ENCODE results near the gene TFAP2A.

The TFAP2A gene

GRCh38 chr6:10411971-10412460 lies 2.9 kb downstream of the TFAP2A start:
- H3K4me3 Mint-ChIP-seq: peak overlapping the region; percentile 84
- peaks cover 20% of the 10 kb centered on the region for H3K9me3 Mint-ChIP-seq
- peaks cover 7% of the 10 kb centered on the region for H3K36me3 Mint-ChIP-seq (ENCODE audit: low read depth)
- DNase-seq: peak; percentile 60
- H3K4me1 Mint-ChIP-seq (ENCODE audit: low read depth): peaks cover 39% of the 10 kb centered on the region
- peak overlapping the region; percentile 57 for H3K27ac Mint-ChIP-seq
- H3K27me3 Mint-ChIP-seq: peaks cover 94% of the 10 kb centered on the region

GRCh38 chr6:10411131-10411970 lies 3.5 kb downstream of the TFAP2A start:
- peak overlapping the region; percentile 84 for H3K4me3 Mint-ChIP-seq
- peaks cover 20% of the 10 kb centered on the region for H3K9me3 Mint-ChIP-seq
- no peak for DNase-seq
- H3K36me3 Mint-ChIP-seq (ENCODE audit: low read depth): peaks cover 7% of the 10 kb centered on the region
- peaks cover 38% of the 10 kb centered on the region for H3K4me1 Mint-ChIP-seq (ENCODE audit: low read depth)
- peak overlapping the region; percentile 65 for H3K27ac Mint-ChIP-seq
- H3K27me3 Mint-ChIP-seq: peaks cover 94% of the 10 kb centered on the region

GRCh38 chr6:10410207-10411050 lies 4.4 kb downstream of the TFAP2A start:
- H3K9me3 Mint-ChIP-seq: peaks cover 24% of the 10 kb centered on the region
- peaks cover 7% of the 10 kb centered on the region for H3K36me3 Mint-ChIP-seq (ENCODE audit: low read depth)

DNA sequence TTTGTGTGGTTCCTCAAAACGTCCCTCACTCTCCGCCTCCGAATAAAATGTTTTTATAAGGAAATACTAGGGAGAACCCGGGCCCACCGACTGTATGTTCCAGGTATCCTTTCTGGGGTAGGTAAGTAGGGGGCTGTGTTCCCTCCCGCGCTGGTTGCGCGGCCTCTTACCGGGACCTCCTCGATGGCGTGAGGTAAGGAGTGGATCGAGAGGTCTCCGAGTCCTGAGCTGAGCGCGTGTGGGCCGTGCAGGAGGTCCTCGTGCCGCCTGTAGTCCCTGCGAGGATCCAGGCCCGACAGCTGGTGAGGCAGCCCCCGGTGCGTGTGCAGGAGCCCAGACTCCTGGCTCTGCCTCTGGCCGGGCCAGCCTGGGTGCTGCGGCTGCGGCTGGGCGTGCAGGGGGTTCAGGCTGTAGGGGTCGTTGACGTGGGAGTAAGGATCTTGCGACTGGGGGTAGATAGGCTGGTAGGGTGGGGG lies 5.1 kb downstream of the TFAP2A start:
- Mint-ChIP-seq H3K9me3 (peaks cover 30% of the 10 kb centered on the region), H3K4me3 (no peak overlapping the region), H3K27me3 (peaks cover 92% of the 10 kb centered on the region), H3K27ac (peak overlapping the region; percentile 40), H3K36me3 (ENCODE audit: low read depth) (peaks cover 7% of the 10 kb centered on the region), H3K4me1 (ENCODE audit: low read depth) (peaks cover 37% of the 10 kb centered on the region)
- DNase-seq: no peak

More at GRCh38 chr6:10410207-10411050, 4.4 kb downstream of the TFAP2A start:
- peaks cover 94% of the 10 kb centered on the region for H3K27me3 Mint-ChIP-seq
- peak overlapping the region; percentile 48 for H3K4me3 Mint-ChIP-seq
- H3K27ac Mint-ChIP-seq: peak overlapping the region; percentile 22
- H3K4me1 Mint-ChIP-seq (ENCODE audit: low read depth): peaks cover 38% of the 10 kb centered on the region
- no peak for DNase-seq

DNA sequence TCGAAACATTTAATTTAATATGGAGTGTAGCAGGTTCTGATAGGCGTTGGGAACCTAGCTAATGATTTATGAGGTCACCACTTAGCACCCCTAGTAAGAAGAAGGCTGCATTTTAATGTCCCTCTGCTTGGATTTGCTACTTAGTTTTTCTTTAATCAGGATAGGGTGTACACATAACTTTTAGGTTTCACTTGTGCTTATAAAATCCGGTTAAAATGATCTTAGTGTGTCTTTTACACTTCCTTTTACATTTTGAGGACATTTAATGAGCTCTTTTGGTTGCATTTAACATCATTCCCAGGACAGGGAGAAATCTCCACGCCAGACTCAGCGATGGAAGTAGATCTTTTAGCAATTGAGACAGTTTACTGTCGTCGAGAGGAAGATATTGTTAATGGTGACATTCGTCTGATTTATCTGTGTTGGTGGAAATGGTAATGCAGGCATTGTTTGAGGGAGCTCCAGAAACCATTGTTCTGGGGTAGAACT lies 5.6 kb downstream of the TFAP2A start:
- no peak overlapping the region for H3K4me3 Mint-ChIP-seq

GRCh38 chr6:10408457-10408856 lies 6.4 kb downstream of the TFAP2A start:
- H3K4me3 Mint-ChIP-seq: no peak overlapping the region
- peaks cover 32% of the 10 kb centered on the region for H3K4me1 Mint-ChIP-seq (ENCODE audit: low read depth)
- H3K27ac Mint-ChIP-seq: no peak overlapping the region
- peaks cover 79% of the 10 kb centered on the region for H3K27me3 Mint-ChIP-seq
- H3K36me3 Mint-ChIP-seq (ENCODE audit: low read depth): peaks cover 9% of the 10 kb centered on the region
- no peak for DNase-seq
- H3K9me3 Mint-ChIP-seq: peaks cover 30% of the 10 kb centered on the region

More for the DNA sequence above, 5.6 kb downstream of the TFAP2A start:
- Mint-ChIP-seq H3K4me1 (ENCODE audit: low read depth) (peaks cover 35% of the 10 kb centered on the region), H3K27ac (no peak overlapping the region), H3K9me3 (peaks cover 30% of the 10 kb centered on the region), H3K36me3 (ENCODE audit: low read depth) (peaks cover 9% of the 10 kb centered on the region), H3K27me3 (peaks cover 87% of the 10 kb centered on the region)
- DNase-seq: no peak

- H3K27me3 Mint-ChIP-seq: peaks cover 81% of the 10 kb centered on the region
- DNase-seq: no peak
- no peak overlapping the region for H3K4me3 Mint-ChIP-seq
- no peak overlapping the region for H3K27ac Mint-ChIP-seq
- H3K4me1 Mint-ChIP-seq (ENCODE audit: low read depth): peaks cover 29% of the 10 kb centered on the region
- peaks cover 9% of the 10 kb centered on the region for H3K36me3 Mint-ChIP-seq (ENCODE audit: low read depth)
- H3K9me3 Mint-ChIP-seq: peaks cover 31% of the 10 kb centered on the region
These were observed 7.2 kb downstream of the TFAP2A start for GRCh38 chr6:10407674-10408054.

- Mint-ChIP-seq H3K4me3 (no peak overlapping the region), H3K27me3 (peaks cover 84% of the 10 kb centered on the region), H3K4me1 (ENCODE audit: low read depth) (peaks cover 29% of the 10 kb centered on the region), H3K9me3 (peaks cover 33% of the 10 kb centered on the region), H3K27ac (no peak overlapping the region), H3K36me3 (ENCODE audit: low read depth) (peaks cover 9% of the 10 kb centered on the region)
- no peak for DNase-seq
These were observed 7.7 kb downstream of the TFAP2A start for GRCh38 chr6:10407018-10407673.

DNA sequence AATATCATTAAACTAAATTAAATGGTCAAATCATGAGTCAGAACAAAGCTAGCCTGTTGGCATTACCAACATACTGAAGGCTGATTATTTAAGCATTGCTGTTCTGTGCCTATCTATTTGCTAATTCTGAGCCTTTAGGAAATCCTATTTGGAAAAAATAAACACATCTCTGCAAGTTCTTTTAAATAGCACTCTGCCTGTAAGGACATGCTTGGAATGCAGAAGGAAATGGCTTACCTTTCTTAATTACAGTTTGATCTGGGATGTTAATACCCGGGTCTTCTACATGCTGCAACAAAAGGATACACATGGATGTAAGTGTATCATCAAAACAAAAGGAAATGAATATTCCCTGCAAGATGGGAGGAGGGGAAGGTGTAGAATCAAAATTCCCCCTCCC lies 8.3 kb downstream of the TFAP2A start:
- Mint-ChIP-seq H3K27ac (no peak overlapping the region), H3K4me3 (no peak overlapping the region), H3K4me1 (ENCODE audit: low read depth) (peaks cover 23% of the 10 kb centered on the region), H3K9me3 (peaks cover 33% of the 10 kb centered on the region), H3K27me3 (peaks cover 84% of the 10 kb centered on the region), H3K36me3 (ENCODE audit: low read depth) (peaks cover 7% of the 10 kb centered on the region)
- DNase-seq: no peak

DNA sequence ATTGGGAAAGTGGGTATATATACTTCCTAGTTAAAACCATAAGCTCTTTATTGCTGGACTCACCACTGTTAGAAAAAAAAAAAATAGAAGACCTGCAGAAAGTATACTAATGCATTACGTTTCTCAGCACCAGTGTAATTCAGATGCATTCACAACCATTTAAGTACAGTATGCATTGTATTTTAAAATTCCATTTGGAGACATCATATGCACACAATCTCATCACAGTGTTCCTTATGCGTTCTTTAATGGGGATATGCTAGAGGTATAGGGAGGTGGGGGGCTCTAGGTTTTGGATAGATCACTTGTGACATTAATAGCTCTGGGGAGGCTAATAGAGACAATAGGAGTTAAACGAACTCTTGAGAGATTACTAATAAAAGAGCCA lies 9.4 kb downstream of the TFAP2A start:
- Mint-ChIP-seq H3K9me3 (peaks cover 30% of the 10 kb centered on the region), H3K36me3 (ENCODE audit: low read depth) (peaks cover 7% of the 10 kb centered on the region), H3K4me1 (ENCODE audit: low read depth) (peaks cover 14% of the 10 kb centered on the region), H3K4me3 (peak overlapping the region; percentile 72), H3K27me3 (peaks cover 83% of the 10 kb centered on the region), H3K27ac (no peak overlapping the region)
- DNase-seq: no peak

DNA sequence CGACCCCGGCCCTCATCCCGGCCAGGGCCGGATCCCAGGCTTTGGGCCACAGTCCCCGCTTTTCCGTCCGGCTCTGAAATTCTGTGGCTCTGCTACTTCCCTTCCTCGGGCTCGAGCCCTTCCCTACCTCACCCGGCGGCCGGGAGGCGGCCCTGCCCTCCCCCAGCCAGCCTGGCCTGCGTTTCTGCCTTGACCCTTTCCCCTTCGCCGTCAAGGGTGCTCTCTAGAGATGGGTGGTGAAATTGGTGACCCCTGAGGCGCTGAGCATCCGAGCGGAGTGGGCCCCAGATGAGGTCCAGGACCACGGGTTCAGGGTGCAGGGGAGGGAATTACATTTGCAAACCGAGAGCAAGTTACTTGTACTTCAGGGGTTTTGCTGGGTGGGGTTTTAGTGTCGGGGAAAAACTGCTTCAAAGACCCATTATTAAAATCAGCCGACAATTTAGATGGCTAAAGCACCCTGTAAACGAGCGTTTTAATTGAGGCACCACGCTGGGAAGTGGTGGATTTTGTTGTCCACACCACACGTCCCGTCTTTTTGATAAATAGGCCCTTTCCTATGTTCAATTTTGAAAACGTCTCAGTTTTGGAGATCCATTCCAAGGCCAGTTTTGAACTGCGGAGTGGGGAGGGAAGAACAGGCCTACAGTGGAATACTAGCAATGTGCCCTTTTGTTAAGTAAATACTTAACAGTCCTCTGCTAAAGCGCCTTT lies 9.9 kb downstream of the TFAP2A start:
- Mint-ChIP-seq H3K4me1 (ENCODE audit: low read depth) (peaks cover 14% of the 10 kb centered on the region), H3K27me3 (peaks cover 83% of the 10 kb centered on the region), H3K4me3 (peak overlapping the region; percentile 72), H3K27ac (no peak overlapping the region), H3K36me3 (ENCODE audit: low read depth) (peaks cover 7% of the 10 kb centered on the region), H3K9me3 (peaks cover 25% of the 10 kb centered on the region)
- DNase-seq: no peak

DNA sequence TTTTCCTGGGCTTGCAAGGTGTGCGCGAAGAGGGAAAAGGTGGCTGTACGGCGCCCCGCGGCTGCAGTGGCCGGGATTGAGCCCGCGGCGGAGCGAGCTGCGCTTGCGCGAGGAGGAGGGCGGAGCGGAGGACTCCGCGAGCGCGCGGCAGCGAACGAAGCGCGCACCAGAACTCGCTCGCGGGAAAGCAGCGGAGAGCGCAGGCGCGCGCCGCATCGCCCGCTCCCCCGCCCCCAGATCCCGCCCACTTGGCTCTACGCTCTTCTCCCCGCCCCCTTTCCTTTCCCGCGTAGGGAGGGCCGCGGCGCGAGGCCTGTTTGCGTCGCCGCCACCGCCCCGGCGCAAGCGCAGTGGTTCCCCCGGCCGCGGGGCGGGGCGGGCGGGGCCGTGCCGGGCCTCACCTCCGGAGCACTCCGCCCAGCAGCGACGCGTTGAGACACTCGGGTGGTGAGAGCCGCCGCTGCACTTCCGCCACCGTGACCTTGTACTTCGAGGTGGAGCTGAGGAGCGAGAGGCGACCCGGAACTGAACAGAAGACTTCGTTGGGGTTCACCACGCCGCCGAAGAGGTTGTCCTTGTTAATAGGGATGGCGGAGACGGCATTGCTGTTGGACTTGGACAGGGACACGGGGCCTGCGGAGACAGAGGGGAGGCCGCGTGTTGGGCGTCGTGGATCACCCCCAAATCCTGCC lies 10.6 kb downstream of the TFAP2A start:
- Mint-ChIP-seq H3K4me1 (ENCODE audit: low read depth) (peaks cover 14% of the 10 kb centered on the region), H3K27ac (peak overlapping the region; percentile 89), H3K36me3 (ENCODE audit: low read depth) (peaks cover 2% of the 10 kb centered on the region), H3K4me3 (peak overlapping the region; percentile 72), H3K9me3 (peaks cover 19% of the 10 kb centered on the region), H3K27me3 (peaks cover 83% of the 10 kb centered on the region)
- DNase-seq: peak; percentile 87
